ENCODE results near the gene PSEN1. TPM values are rescaled to one million over a fixed set of nuclear protein-coding genes. Genes with fewer than 3 reads are reported as not detected.

Gene PSEN1
- total RNA-seq, 4 donors from 2014 or later = 54.6 to 100 (median 68.1) TPM

GRCh38 chr14:73208390-73208789 is 72.1 kb downstream of the PSEN1 start:
- Histone ChIP-seq H3K9me3 (no peaks in the 10 kb centered on the region), H3K27ac (no peak overlapping the region), H3K4me3 (replicated peaks in 1 of 3) (no peak overlapping the region), H3K27me3 (no peaks in the 10 kb centered on the region), H3K4me1 (peaks cover 0 to 14% of the 10 kb centered on the region in 2 donors), H3K36me3 (peaks cover 25 to 27% of the 10 kb centered on the region in 2 donors)
- no peak for TF ChIP-seq CTCF (IDR thresholded peaks at IDR 0.05)
- no peak for TF ChIP-seq POLR2A (IDR thresholded peaks at IDR 0.05)
- DNase-seq = no peak
- WGBS, 2 donors = 100% methylated on average over 1 to 2 of the region's 3 CpGs
- intact Hi-C loops (cut with DNase I) = no loop called here

- Histone ChIP-seq H3K27me3 (no peaks in the 10 kb centered on the region), H3K36me3 (peaks cover 25% of the 10 kb centered on the region in 2 donors), H3K4me1 (peaks cover 0 to 14% of the 10 kb centered on the region in 2 donors), H3K4me3 (replicated peaks in 1 of 3) (no peak overlapping the region), H3K9me3 (no peaks in the 10 kb centered on the region), H3K27ac (no peak overlapping the region)
- DNase-seq = no peak
- 97 to 100% methylated on average over 3 to 6 of the region's 8 CpGs for WGBS, 2 donors
- TF ChIP-seq CTCF (IDR thresholded peaks at IDR 0.05) (no peak), POLR2A (IDR thresholded peaks at IDR 0.05) (no peak)
- intact Hi-C loops (cut with DNase I) = no loop called here
These were observed 72.5 kb downstream of the PSEN1 start for GRCh38 chr14:73208846-73209245.

GRCh38 chr14:73209953-73210352 is 73.6 kb downstream of the PSEN1 start:
- no peak for DNase-seq
- Histone ChIP-seq H3K27ac (no peak overlapping the region), H3K9me3 (no peaks in the 10 kb centered on the region), H3K27me3 (no peaks in the 10 kb centered on the region), H3K36me3 (peaks cover 25% of the 10 kb centered on the region in 2 donors), H3K4me1 (peaks cover 0 to 14% of the 10 kb centered on the region in 2 donors), H3K4me3 (replicated peaks in 1 of 3) (no peak overlapping the region)
- intact Hi-C loops (cut with DNase I) = no loop called here
- no peak for TF ChIP-seq CTCF (IDR thresholded peaks at IDR 0.05)
- no peak for TF ChIP-seq POLR2A (IDR thresholded peaks at IDR 0.05)
- WGBS, 2 donors = 69 to 81% methylated on average over 2 of the region's 2 CpGs

GRCh38 chr14:73211251-73212040 is 75.1 kb downstream of the PSEN1 start:
- no peak overlapping the region for H3K4me3 ChIP-seq (replicated peaks in 1 of 3)
- DNase-seq = no peak
- peaks cover 25% of the 10 kb centered on the region in 2 donors for H3K36me3 ChIP-seq
- H3K27me3 ChIP-seq = no peaks in the 10 kb centered on the region
- TF ChIP-seq CTCF (IDR thresholded peaks at IDR 0.05) (no peak), POLR2A (IDR thresholded peaks at IDR 0.05) (no peak)
- intact Hi-C loops (cut with DNase I) = no loop called here
- H3K4me1 ChIP-seq = peaks cover 0 to 14% of the 10 kb centered on the region in 2 donors
- no peak overlapping the region for H3K27ac ChIP-seq
- 96 to 98% methylated on average over 7 of the region's 7 CpGs for WGBS, 2 donors
- H3K9me3 ChIP-seq = no peaks in the 10 kb centered on the region

GRCh38 chr14:73216030-73216429 is 79.7 kb downstream of the PSEN1 start:
- no peaks in the 10 kb centered on the region for H3K27me3 ChIP-seq
- intact Hi-C loops (cut with DNase I) = no loop called here
- peaks cover 33 to 38% of the 10 kb centered on the region in 2 donors for H3K36me3 ChIP-seq
- no peak overlapping the region for H3K27ac ChIP-seq
- no peaks in the 10 kb centered on the region for H3K9me3 ChIP-seq
- 94 to 97% methylated on average over 2 of the region's 2 CpGs for WGBS, 2 donors
- no peak overlapping the region for H3K4me3 ChIP-seq (replicated peaks in 1 of 3)
- H3K4me1 ChIP-seq = peaks cover 0 to 5% of the 10 kb centered on the region in 2 donors
- TF ChIP-seq CTCF (IDR thresholded peaks at IDR 0.05) = no peak
- TF ChIP-seq POLR2A (IDR thresholded peaks at IDR 0.05) = no peak
- no peak for DNase-seq
